ENCODE measurements around the gene C11orf91.

DNA sequence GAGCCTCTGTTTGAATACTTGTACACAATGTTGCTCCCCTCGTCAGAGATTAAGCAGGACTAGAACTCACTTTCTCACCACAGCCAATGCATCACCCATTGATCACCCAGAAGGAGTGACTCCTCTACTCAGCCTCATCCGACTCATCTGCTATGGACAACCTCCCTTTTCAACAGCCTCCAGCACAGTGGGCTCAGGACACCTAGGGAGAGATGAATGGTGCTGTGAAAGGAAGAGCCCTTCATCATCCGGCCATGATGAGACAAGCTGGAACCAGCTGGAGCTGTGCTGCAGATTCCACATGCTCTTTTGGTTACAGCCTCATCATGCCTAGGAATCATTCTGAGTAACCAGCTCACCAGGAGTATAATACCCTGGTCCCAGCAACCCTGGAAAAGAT lies 15.5 kb downstream of the C11orf91 start:
- TF ChIP-seq, protein P1, sequence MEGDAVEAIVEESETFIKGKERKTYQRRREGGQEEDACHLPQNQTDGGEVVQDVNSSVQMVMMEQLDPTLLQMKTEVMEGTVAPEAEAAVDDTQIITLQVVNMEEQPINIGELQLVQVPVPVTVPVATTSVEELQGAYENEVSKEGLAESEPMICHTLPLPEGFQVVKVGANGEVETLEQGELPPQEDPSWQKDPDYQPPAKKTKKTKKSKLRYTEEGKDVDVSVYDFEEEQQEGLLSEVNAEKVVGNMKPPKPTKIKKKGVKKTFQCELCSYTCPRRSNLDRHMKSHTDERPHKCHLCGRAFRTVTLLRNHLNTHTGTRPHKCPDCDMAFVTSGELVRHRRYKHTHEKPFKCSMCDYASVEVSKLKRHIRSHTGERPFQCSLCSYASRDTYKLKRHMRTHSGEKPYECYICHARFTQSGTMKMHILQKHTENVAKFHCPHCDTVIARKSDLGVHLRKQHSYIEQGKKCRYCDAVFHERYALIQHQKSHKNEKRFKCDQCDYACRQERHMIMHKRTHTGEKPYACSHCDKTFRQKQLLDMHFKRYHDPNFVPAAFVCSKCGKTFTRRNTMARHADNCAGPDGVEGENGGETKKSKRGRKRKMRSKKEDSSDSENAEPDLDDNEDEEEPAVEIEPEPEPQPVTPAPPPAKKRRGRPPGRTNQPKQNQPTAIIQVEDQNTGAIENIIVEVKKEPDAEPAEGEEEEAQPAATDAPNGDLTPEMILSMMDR (IDR thresholded peaks at IDR 0.05; ENCODE audit: insufficient read depth, low read length, poor library complexity, severe bottlenecking): no peak
- TF ChIP-seq EZH2phosphoT487 (conservative IDR thresholded peaks at IDR 0.05; ENCODE audit: low read length): no peak

All from SU-DHL-6 (cell line).